LHCN-M2 (cell line): ENCODE data around the gene CHML. TPM values are rescaled to one million over a fixed set of nuclear protein-coding genes. Genes with fewer than 3 reads are reported as not detected.

Experiments used
- DNase-seq: peaks from one replicate; pipeline ENCODE4 v3.0.0-alpha.2; 2012; ENCODE audit warnings: low read depth
- total RNA-seq: library from RNA; depleted of rRNA; stranded (reverse); fragments of >200 nt; gene quantifications from 2 replicates; pipeline ENCODE4 v1.2.3, GENCODE V29; 2014; rRNA removed

CHML gene
- total RNA-seq, 1 experiment from 2014 or later, result 10.4 TPM

DNA sequence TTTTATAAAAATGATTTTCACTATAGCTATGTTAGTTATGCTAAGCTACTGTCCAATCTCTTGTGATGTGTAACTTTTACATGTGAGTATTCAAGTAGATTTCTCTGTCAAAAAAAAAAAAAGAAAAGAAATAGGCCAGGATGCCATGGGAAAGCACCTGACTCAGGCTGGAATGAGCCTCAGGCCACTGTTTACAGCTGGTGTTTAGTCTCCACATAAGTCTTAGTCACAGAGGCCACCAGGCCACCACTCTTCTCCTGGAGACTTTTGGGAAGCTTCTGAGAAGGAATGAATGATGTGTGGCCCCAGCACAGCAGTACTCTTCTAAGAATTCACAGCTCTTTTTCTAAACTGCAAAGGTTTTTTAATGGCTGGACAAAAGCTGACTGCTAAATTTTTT, 48.9 kb downstream of the CHML start:
- no peak for DNase-seq

GRCh38 chr1:241590719-241591118, 49.5 kb downstream of the CHML start:
- no peak for DNase-seq

Other genes with a start within 250 kb of the CHML start
- 84.4 and 96.6 TPM in 2 replicates for gene FH, start 120.6 kb downstream of the CHML start, total RNA-seq
- under 0.01 TPM in 1 of 2 replicates, not detected in the other for gene KMO, start 108.0 kb downstream of the CHML start, total RNA-seq
- gene OPN3, start within 50 bp of the CHML start, total RNA-seq, result 33.5 and 34.5 TPM in 2 replicates
- gene WDR64, start 11.9 kb upstream of the CHML start, total RNA-seq, result not detected in 2 replicates
- 34.2 and 37.7 TPM in 2 replicates for gene EXO1, start 207.8 kb upstream of the CHML start, total RNA-seq